Natural killer cell (primary cell): ENCODE data around the gene SYT14. TPM values are rescaled to one million over a fixed set of nuclear protein-coding genes. Genes with fewer than 3 reads are reported as not detected.

ENCODE experiments used
- ATAC-seq, 3 donors: fragments of 150-1000 bp in 2 of 3; fragments of 200-7000 bp in 1 of 3; cut with Tn5 transposase; 1 replicate in 1 of 3; 2 replicates in 2 of 3; pipeline ENCODE4 v1.10.0; 2021; ENCODE audit warnings: mild to moderate bottlenecking in 2 of 3, moderate library complexity in 2 of 3
- DNase-seq, 2 donors: peaks; one replicate each; pipeline versions ENCODE4 v3.0.0 to v3.0.0-alpha.2; 2013 to 2021; ENCODE audit warnings: mixed read lengths in 1 of 2
- H3K27ac ChIP-seq: one replicate; pipeline ENCODE4 v1.5.1; 2013; ENCODE audit warnings: mild to moderate bottlenecking, low read length
- H3K27me3 ChIP-seq: one replicate; pipeline ENCODE4 v1.6.1; 2013; ENCODE audit warnings: low read length; ENCODE audit not compliant: control insufficient read depth, insufficient read depth
- H3K36me3 ChIP-seq: one replicate; pipeline ENCODE4 v1.6.1; 2013; ENCODE audit warnings: low read length; ENCODE audit not compliant: control insufficient read depth, insufficient read depth
- H3K4me1 ChIP-seq: one replicate; pipeline ENCODE4 v1.6.1; 2013; ENCODE audit warnings: low read length; ENCODE audit not compliant: control insufficient read depth, insufficient read depth
- H3K4me3 ChIP-seq: one replicate; pipeline ENCODE4 v1.5.1; 2013; ENCODE audit warnings: low read length
- H3K9me3 ChIP-seq: one replicate; pipeline ENCODE4 v1.6.1; 2013; ENCODE audit warnings: low read length; ENCODE audit not compliant: control insufficient read depth, insufficient read depth
- H3K27ac Mint-ChIP-seq, 2 donors: one replicate each; pipeline ENCODE4 v1.8.0; 2022; ENCODE audit warnings: mild to moderate bottlenecking in 2 of 2, mixed read lengths in 2 of 2, moderate library complexity in 1 of 2
- H3K27me3 Mint-ChIP-seq, 2 donors: one replicate each; pipeline ENCODE4 v1.8.0; 2022; ENCODE audit warnings: low read depth in 2 of 2, mixed read lengths in 2 of 2
- H3K36me3 Mint-ChIP-seq: one replicate; pipeline ENCODE4 v1.8.0; 2022; ENCODE audit warnings: mixed read lengths
- H3K4me1 Mint-ChIP-seq, 2 donors: one replicate each; pipeline ENCODE4 v1.8.0; 2022; ENCODE audit warnings: mixed read lengths in 2 of 2
- H3K4me3 Mint-ChIP-seq: one replicate; pipeline ENCODE4 v1.8.0; 2022; ENCODE audit warnings: mild to moderate bottlenecking, moderate library complexity, mixed read lengths
- H3K9me3 Mint-ChIP-seq, 2 donors: one replicate each; pipeline ENCODE4 v1.8.0; 2022; ENCODE audit warnings: mixed read lengths in 2 of 2
- whole genome bisulfite sequencing: methylation state at CpG from one replicate; pipeline ENCODE4 v1.1.7; 2013; ENCODE audit warnings: missing lambda C conversion rate; ENCODE audit not compliant: insufficient coverage; 5-methylcytosine and 5-hydroxymethylcytosine counted together
- intact Hi-C: fragments of 100-400 bp; cut with micrococcal nuclease; formaldehyde crosslinking; loops from one replicate; pipeline ENCODE4 v1.14.2; 2022
- total RNA-seq, 4 donors: library from RNA; stranded (reverse); fragments of 120-200 nt in 1 of 4; gene quantifications; one replicate each; pipeline versions ENCODE4 v1.2.3 to v1.2.4, GENCODE V29; 2013 to 2022
- TF ChIP-seq, protein P1 (sequence below): fragments of 200-600 bp; IDR thresholded peaks from one replicate; pipeline ENCODE4 v1.8.0; 2022; ENCODE audit warnings: antibody characterized with exemption

Gene SYT14
- total RNA-seq, 3 donors from 2014 or later (not counting 1 experiment from before 2014, with no cell fraction given), result not detected

GRCh38 chr1:210072129-210072528, 134.1 kb downstream of the SYT14 start:
- TF ChIP-seq, protein P1, sequence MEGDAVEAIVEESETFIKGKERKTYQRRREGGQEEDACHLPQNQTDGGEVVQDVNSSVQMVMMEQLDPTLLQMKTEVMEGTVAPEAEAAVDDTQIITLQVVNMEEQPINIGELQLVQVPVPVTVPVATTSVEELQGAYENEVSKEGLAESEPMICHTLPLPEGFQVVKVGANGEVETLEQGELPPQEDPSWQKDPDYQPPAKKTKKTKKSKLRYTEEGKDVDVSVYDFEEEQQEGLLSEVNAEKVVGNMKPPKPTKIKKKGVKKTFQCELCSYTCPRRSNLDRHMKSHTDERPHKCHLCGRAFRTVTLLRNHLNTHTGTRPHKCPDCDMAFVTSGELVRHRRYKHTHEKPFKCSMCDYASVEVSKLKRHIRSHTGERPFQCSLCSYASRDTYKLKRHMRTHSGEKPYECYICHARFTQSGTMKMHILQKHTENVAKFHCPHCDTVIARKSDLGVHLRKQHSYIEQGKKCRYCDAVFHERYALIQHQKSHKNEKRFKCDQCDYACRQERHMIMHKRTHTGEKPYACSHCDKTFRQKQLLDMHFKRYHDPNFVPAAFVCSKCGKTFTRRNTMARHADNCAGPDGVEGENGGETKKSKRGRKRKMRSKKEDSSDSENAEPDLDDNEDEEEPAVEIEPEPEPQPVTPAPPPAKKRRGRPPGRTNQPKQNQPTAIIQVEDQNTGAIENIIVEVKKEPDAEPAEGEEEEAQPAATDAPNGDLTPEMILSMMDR, result no peak
- Mint-ChIP-seq H3K4me1 (no peaks in the 10 kb centered on the region), H3K4me3 (no peak overlapping the region), H3K36me3 (peaks cover 3% of the 10 kb centered on the region), H3K27me3 (peaks cover 0 to 2% of the 10 kb centered on the region in 2 donors), H3K9me3 (peaks cover under 1 to 4% of the 10 kb centered on the region in 2 donors), H3K27ac (no peak overlapping the region)
- ATAC-seq (no peak), DNase-seq (no peak)
- Histone ChIP-seq H3K27me3 (no peaks in the 10 kb centered on the region), H3K36me3 (no peaks in the 10 kb centered on the region), H3K4me1 (no peaks in the 10 kb centered on the region), H3K9me3 (no peaks in the 10 kb centered on the region), H3K27ac (no peak overlapping the region), H3K4me3 (no peak overlapping the region)
- intact Hi-C loops, result no loop called here

DNA sequence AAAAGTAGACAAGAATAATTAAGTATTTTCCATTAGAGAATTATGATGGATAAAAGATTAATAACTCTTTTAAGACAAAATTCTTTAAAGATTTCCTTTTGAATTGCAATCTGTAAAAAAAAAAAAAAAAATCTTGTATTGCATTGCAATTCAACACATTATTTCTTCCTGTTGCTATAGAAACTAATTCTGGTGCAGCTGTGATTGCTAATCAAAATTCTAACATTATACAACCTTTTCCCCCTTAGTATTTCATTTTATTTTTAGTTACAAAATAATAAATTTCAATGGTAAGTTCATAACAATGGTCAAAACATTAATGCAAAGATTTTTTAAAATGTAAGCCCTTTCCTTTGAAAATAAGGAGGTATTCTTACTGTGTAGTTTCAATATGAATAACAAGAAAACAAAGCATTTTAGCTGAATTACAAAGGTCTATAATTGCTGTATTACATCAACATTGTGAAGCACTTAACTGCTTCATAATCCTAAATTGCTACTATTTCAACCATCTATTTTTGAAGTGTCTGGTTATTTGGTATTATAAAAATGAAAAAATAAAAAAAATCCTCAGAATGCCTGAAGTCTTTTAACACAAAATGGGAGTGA, 135.0 kb downstream of the SYT14 start:
- intact Hi-C loops, result no loop called here
- TF ChIP-seq, protein P1, result no peak
- H3K4me1 ChIP-seq, result no peaks in the 10 kb centered on the region
- Mint-ChIP-seq H3K4me3 (no peak overlapping the region), H3K9me3 (peaks cover 0 to 4% of the 10 kb centered on the region in 2 donors), H3K27me3 (peaks cover 0 to 2% of the 10 kb centered on the region in 2 donors), H3K4me1 (no peaks in the 10 kb centered on the region), H3K36me3 (no peaks in the 10 kb centered on the region), H3K27ac (no peak overlapping the region)
- no peak overlapping the region for H3K27ac ChIP-seq
- ATAC-seq, result no peak
- DNase-seq, result no peak
- no peak overlapping the region for H3K4me3 ChIP-seq
- no peaks in the 10 kb centered on the region for H3K36me3 ChIP-seq
- H3K9me3 ChIP-seq, result no peaks in the 10 kb centered on the region
- no peaks in the 10 kb centered on the region for H3K27me3 ChIP-seq

DNA sequence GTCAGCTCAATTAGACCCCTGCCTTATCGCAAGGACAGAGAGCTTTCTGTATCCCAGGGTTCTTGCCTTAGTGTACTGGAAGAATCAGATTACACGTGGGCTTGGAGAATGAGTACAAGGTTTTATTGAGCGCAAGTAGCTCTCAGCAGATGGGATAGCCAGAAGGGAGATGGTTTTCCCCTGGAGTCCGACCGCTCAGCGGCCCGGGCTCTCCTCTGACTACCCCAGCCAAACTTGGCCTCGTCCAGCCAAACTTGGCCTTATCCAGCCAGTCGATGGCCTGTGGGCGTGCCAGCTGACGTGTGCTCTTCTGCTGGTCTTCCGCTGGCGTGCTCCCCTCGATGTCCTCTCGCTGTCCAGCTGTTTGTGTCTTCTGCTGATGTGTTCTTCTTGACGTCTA, 136.9 kb downstream of the SYT14 start:
- TF ChIP-seq, protein P1, result no peak
- H3K4me1 ChIP-seq, result no peaks in the 10 kb centered on the region
- Mint-ChIP-seq H3K4me1 (no peaks in the 10 kb centered on the region), H3K4me3 (no peak overlapping the region), H3K27me3 (no peaks in the 10 kb centered on the region), H3K27ac (no peak overlapping the region), H3K9me3 (peaks cover 0 to 2% of the 10 kb centered on the region in 2 donors), H3K36me3 (no peaks in the 10 kb centered on the region)
- H3K27ac ChIP-seq, result no peak overlapping the region
- intact Hi-C loops, result no loop called here
- H3K9me3 ChIP-seq, result no peaks in the 10 kb centered on the region
- ATAC-seq (no peak), DNase-seq (no peak)
- H3K36me3 ChIP-seq, result no peaks in the 10 kb centered on the region
- WGBS, result 88% methylated on average over 16 of the region's 16 CpGs
- H3K4me3 ChIP-seq, result no peak overlapping the region
- no peaks in the 10 kb centered on the region for H3K27me3 ChIP-seq

DNA sequence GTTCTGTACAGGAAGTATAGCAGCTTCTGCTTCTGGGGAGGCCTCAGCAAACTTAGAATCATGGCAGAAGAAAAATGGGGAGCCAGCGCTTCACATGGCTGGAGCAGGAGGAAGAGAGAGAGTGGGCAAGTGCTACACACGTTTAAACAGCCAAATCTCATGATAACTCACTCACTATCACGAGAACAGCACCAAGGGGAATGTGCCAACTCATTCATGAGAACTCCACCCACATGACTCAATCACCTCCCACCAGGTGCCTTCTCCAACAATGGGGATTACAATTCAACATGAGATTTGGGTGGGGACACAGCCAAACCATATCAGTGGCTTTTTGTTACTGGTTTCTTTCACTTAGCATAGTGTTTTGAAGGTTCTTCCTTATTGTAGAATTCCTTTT, 138.6 kb downstream of the SYT14 start:
- DNase-seq (no peak), ATAC-seq (no peak)
- H3K9me3 Mint-ChIP-seq, result peaks cover 0 to 2% of the 10 kb centered on the region in 2 donors
- no peak overlapping the region for H3K4me3 Mint-ChIP-seq
- Histone ChIP-seq H3K27me3 (no peaks in the 10 kb centered on the region), H3K4me1 (no peaks in the 10 kb centered on the region), H3K36me3 (no peaks in the 10 kb centered on the region), H3K4me3 (no peak overlapping the region), H3K9me3 (no peaks in the 10 kb centered on the region), H3K27ac (no peak overlapping the region)
- no peak overlapping the region for H3K27ac Mint-ChIP-seq
- TF ChIP-seq, protein P1, result no peak
- WGBS, result 73% methylated on average over 3 of the region's 3 CpGs
- no peaks in the 10 kb centered on the region for H3K4me1 Mint-ChIP-seq
- intact Hi-C loops, result no loop called here
- no peaks in the 10 kb centered on the region for H3K36me3 Mint-ChIP-seq
- H3K27me3 Mint-ChIP-seq, result no peaks in the 10 kb centered on the region
